ENCODE measurements around the gene SRRM4. TPM values are rescaled to one million over a fixed set of nuclear protein-coding genes. Genes with fewer than 3 reads are reported as not detected.

The SRRM4 gene
- total RNA-seq, 1 experiment from 2014 or later: 0.96 TPM

DNA sequence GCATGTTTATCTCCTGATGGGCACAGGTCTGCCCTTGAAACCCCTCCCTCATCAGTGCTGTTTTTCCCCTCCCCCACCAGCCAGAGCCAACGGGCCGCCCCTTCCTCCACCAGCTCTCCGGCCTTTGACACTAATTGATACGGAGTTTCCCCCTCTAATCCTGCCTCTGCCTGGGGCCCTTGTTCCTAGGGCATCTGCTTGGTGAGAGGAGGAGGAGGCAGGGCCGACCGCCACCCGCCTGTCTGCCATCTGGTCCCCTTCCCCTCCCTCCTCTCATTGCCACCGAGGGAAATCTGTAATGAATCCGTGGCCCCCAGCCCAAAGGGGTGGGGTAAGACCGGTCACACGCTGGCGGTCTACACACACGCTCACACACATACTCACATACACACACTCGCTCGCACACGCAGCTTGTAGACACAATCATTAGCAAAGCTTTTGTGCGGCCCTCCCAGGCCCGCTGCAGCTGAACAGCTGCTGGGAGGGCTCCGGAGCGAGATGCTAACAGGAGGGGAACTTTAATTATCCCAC is 27.4 kb downstream of the SRRM4 start:
- H3K9me3 Mint-ChIP-seq: no peaks in the 10 kb centered on the region
- ATAC-seq (peak; percentile 47), DNase-seq (ENCODE audit: low spot score) (peak; percentile 18)
- no peak for TF ChIP-seq ATF2 (CRISPR knock-in tag; IDR thresholded peaks at IDR 0.05; ENCODE audit: borderline replicate concordance, low read depth)
- no peak for TF ChIP-seq JAZF1 (CRISPR knock-in tag; IDR thresholded peaks at IDR 0.05)
- TF ChIP-seq NFE2L1 (CRISPR knock-in tag; IDR thresholded peaks at IDR 0.05): no peak
- TF ChIP-seq, protein P1, sequence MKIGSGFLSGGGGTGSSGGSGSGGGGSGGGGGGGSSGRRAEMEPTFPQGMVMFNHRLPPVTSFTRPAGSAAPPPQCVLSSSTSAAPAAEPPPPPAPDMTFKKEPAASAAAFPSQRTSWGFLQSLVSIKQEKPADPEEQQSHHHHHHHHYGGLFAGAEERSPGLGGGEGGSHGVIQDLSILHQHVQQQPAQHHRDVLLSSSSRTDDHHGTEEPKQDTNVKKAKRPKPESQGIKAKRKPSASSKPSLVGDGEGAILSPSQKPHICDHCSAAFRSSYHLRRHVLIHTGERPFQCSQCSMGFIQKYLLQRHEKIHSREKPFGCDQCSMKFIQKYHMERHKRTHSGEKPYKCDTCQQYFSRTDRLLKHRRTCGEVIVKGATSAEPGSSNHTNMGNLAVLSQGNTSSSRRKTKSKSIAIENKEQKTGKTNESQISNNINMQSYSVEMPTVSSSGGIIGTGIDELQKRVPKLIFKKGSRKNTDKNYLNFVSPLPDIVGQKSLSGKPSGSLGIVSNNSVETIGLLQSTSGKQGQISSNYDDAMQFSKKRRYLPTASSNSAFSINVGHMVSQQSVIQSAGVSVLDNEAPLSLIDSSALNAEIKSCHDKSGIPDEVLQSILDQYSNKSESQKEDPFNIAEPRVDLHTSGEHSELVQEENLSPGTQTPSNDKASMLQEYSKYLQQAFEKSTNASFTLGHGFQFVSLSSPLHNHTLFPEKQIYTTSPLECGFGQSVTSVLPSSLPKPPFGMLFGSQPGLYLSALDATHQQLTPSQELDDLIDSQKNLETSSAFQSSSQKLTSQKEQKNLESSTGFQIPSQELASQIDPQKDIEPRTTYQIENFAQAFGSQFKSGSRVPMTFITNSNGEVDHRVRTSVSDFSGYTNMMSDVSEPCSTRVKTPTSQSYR (CRISPR knock-in tag; IDR thresholded peaks at IDR 0.05): no peak
- no peak for TF ChIP-seq PREB (CRISPR knock-in tag; IDR thresholded peaks at IDR 0.05; ENCODE audit: borderline replicate concordance)
- TF ChIP-seq, protein P2, sequence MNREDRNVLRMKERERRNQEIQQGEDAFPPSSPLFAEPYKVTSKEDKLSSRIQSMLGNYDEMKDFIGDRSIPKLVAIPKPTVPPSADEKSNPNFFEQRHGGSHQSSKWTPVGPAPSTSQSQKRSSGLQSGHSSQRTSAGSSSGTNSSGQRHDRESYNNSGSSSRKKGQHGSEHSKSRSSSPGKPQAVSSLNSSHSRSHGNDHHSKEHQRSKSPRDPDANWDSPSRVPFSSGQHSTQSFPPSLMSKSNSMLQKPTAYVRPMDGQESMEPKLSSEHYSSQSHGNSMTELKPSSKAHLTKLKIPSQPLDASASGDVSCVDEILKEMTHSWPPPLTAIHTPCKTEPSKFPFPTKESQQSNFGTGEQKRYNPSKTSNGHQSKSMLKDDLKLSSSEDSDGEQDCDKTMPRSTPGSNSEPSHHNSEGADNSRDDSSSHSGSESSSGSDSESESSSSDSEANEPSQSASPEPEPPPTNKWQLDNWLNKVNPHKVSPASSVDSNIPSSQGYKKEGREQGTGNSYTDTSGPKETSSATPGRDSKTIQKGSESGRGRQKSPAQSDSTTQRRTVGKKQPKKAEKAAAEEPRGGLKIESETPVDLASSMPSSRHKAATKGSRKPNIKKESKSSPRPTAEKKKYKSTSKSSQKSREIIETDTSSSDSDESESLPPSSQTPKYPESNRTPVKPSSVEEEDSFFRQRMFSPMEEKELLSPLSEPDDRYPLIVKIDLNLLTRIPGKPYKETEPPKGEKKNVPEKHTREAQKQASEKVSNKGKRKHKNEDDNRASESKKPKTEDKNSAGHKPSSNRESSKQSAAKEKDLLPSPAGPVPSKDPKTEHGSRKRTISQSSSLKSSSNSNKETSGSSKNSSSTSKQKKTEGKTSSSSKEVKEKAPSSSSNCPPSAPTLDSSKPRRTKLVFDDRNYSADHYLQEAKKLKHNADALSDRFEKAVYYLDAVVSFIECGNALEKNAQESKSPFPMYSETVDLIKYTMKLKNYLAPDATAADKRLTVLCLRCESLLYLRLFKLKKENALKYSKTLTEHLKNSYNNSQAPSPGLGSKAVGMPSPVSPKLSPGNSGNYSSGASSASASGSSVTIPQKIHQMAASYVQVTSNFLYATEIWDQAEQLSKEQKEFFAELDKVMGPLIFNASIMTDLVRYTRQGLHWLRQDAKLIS (CRISPR knock-in tag; IDR thresholded peaks at IDR 0.05; ENCODE audit: borderline replicate concordance): no peak
- CTCF ChIA-PET: interaction anchor here (1.4 to 1.9 kb wide), 2 partner anchors 12 to 27 kb away, joined by 4 to 12 read pairs; partner anchors contain the start of gene SRRM4
- peak overlapping the region; percentile 48 for H3K4me3 Mint-ChIP-seq
- H3K27me3 Mint-ChIP-seq (ENCODE audit: low read depth): no peaks in the 10 kb centered on the region
- POLR2A ChIA-PET: no interaction called here
- H3K4me1 Mint-ChIP-seq: peaks cover 63% of the 10 kb centered on the region
- no peaks in the 10 kb centered on the region for H3K36me3 Mint-ChIP-seq
- peak overlapping the region; percentile 20; the same call in 1 of the 2 replicates for H3K27ac Mint-ChIP-seq

GRCh38 chr12:119011231-119011630 is 29.9 kb downstream of the SRRM4 start:
- Mint-ChIP-seq H3K36me3 (no peaks in the 10 kb centered on the region), H3K27me3 (ENCODE audit: low read depth) (no peaks in the 10 kb centered on the region; the same call in 1 of the 2 replicates), H3K9me3 (no peaks in the 10 kb centered on the region), H3K27ac (no peak overlapping the region), H3K4me3 (no peak overlapping the region), H3K4me1 (peaks cover 40% of the 10 kb centered on the region)
- TF ChIP-seq JUN (CRISPR knock-in tag; IDR thresholded peaks at IDR 0.05) (no peak), ZNF121 (CRISPR knock-in tag; IDR thresholded peaks at IDR 0.05) (no peak), NR2C2 (CRISPR knock-in tag; IDR thresholded peaks at IDR 0.05) (no peak), GTF2I (CRISPR knock-in tag; conservative IDR thresholded peaks at IDR 0.05) (no peak), RORB (CRISPR knock-in tag; IDR thresholded peaks at IDR 0.05) (no peak), ELF4 (CRISPR knock-in tag; IDR thresholded peaks at IDR 0.05; ENCODE audit: low read depth) (no peak)
- TF ChIP-seq, protein P3, sequence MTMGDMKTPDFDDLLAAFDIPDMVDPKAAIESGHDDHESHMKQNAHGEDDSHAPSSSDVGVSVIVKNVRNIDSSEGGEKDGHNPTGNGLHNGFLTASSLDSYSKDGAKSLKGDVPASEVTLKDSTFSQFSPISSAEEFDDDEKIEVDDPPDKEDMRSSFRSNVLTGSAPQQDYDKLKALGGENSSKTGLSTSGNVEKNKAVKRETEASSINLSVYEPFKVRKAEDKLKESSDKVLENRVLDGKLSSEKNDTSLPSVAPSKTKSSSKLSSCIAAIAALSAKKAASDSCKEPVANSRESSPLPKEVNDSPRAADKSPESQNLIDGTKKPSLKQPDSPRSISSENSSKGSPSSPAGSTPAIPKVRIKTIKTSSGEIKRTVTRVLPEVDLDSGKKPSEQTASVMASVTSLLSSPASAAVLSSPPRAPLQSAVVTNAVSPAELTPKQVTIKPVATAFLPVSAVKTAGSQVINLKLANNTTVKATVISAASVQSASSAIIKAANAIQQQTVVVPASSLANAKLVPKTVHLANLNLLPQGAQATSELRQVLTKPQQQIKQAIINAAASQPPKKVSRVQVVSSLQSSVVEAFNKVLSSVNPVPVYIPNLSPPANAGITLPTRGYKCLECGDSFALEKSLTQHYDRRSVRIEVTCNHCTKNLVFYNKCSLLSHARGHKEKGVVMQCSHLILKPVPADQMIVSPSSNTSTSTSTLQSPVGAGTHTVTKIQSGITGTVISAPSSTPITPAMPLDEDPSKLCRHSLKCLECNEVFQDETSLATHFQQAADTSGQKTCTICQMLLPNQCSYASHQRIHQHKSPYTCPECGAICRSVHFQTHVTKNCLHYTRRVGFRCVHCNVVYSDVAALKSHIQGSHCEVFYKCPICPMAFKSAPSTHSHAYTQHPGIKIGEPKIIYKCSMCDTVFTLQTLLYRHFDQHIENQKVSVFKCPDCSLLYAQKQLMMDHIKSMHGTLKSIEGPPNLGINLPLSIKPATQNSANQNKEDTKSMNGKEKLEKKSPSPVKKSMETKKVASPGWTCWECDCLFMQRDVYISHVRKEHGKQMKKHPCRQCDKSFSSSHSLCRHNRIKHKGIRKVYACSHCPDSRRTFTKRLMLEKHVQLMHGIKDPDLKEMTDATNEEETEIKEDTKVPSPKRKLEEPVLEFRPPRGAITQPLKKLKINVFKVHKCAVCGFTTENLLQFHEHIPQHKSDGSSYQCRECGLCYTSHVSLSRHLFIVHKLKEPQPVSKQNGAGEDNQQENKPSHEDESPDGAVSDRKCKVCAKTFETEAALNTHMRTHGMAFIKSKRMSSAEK (CRISPR knock-in tag; IDR thresholded peaks at IDR 0.05; ENCODE audit: borderline replicate concordance): no peak
- ChIA-PET POLR2A (no interaction called here), CTCF (interaction anchor here (1.0 to 2.7 kb wide), 3 partner anchors 9 to 143 kb away, joined by 3 to 20 read pairs (median 8); no protein-coding TSS in a partner anchor)
- ATAC-seq (no peak), DNase-seq (ENCODE audit: low spot score) (no peak)

Data from WTC11 (cell line).